Measurements from ENCODE around the gene AKT2.

DNA sequence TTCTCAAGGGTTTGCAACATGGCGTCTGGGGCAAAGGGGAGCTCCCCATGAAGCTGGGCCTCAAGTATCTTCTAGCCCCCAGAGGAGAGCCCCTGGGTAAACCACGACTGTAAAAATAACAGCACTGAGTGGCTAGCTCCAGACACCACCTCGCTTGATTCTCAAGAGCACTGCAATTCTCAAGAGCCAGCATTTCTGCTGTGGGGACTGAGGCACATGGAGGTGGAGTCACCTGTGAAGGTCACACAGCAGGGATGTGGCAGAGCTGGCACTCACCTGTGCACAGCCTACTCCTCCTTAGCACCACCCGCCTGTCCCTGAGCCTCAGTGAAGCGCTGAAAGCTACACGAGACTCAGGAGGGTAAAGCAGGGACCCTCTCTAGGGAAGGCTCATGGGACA, 38.0 kb downstream of the AKT2 start:
- TF ChIP-seq CTCF (IDR thresholded peaks at IDR 0.05) (no peak), POLR2A (IDR thresholded peaks at IDR 0.05) (no peak), POLR2AphosphoS5 (IDR thresholded peaks at IDR 0.05) (no peak)
